Endothelial cell of umbilical vein (primary cell): ENCODE data around the gene DCLK1. TPM values are rescaled to one million over a fixed set of nuclear protein-coding genes. Genes with fewer than 3 reads are reported as not detected.

Experiments
- BruUV-seq: library from RNA; stranded (reverse); fragments of 400-500 nt; replicated peaks from 2 replicates; lab custom pipeline; 2021; lab: Mats Ljungman, UMichigan
- CTCF ChIA-PET: fragments of 300-600, 350-600 bp; sonication (Branson Sonifier 250); formaldehyde crosslinking; loops from one replicate; lab custom pipeline; 2021; ENCODE audit warnings: antibody characterized with exemption, inconsistent platforms; lab: Charles Lee
- POLR2A ChIA-PET: fragments of 300-600, 350-600 bp; sonication (Branson Sonifier 250); formaldehyde crosslinking; loops from one replicate; lab custom pipeline; 2021; ENCODE audit warnings: antibody characterized with exemption, inconsistent platforms; lab: Charles Lee
- DNase-seq: peaks from one replicate; pipeline ENCODE4 v3.0.0-alpha.2; 2011; ENCODE audit warnings: low read depth, low spot score
- FAIRE-seq: peaks from 2 replicates; lab custom pipeline; 2011; peaks lifted over from hg19 to GRCh38; lab: Jason Lieb, UNC
- H2AFZ ChIP-seq: 2 replicates; pipeline ENCODE4 v1.6.0; 2012; ENCODE audit warnings: low read depth, low read length, control low read depth, inconsistent platforms
- H3K27ac ChIP-seq: 2 replicates; pipeline ENCODE4 v1.5.1; 2011; ENCODE audit warnings: low read depth, mild to moderate bottlenecking, control low read depth, low read length, moderate library complexity; ENCODE audit not compliant: insufficient read depth
- H3K27me3 ChIP-seq, 2 experiments: 2 replicates each; pipeline versions ENCODE4 v1.6.0 to v1.6.1; 2011; ENCODE audit warnings: low read length in 2 of 2, mixed read lengths in 1 of 2; ENCODE audit not compliant: control insufficient read depth in 2 of 2, insufficient read depth in 2 of 2
- H3K36me3 ChIP-seq, 2 experiments: 2 replicates in 1 of 2; 3 replicates in 1 of 2; pipeline ENCODE4 v1.5.1; 2011; ENCODE audit warnings: low read length in 2 of 2, mild to moderate bottlenecking in 1 of 2, moderate library complexity in 1 of 2; ENCODE audit not compliant: control insufficient read depth in 2 of 2, insufficient read depth in 2 of 2; ENCODE audit errors: extremely low read depth in 1 of 2
- H3K4me1 ChIP-seq: 3 replicates; pipeline ENCODE4 v1.5.1; 2011; ENCODE audit warnings: mild to moderate bottlenecking, low read length; ENCODE audit not compliant: control insufficient read depth, insufficient read depth; ENCODE audit errors: extremely low read depth
- H3K4me2 ChIP-seq: 2 replicates; pipeline ENCODE4 v1.6.1; 2011; ENCODE audit warnings: low read length, control low read depth, mixed read lengths; ENCODE audit not compliant: insufficient read depth
- H3K4me3 ChIP-seq, 3 experiments: fragments of 200-600 bp in 1 of 3; sonication (generic), shearing (Covaris generic) in 1 of 3; replicated peaks in 1 of 3; 2 replicates each; pipeline ENCODE4 v1.5.1; 2011 to 2016; ENCODE audit warnings: control low read depth in 3 of 3, low read length in 3 of 3, mild to moderate bottlenecking in 2 of 3, inconsistent platforms in 1 of 3, low read depth in 1 of 3, moderate library complexity in 1 of 3; ENCODE audit not compliant: insufficient read depth in 1 of 3
- H3K79me2 ChIP-seq: 2 replicates; pipeline ENCODE4 v1.6.0; 2012; ENCODE audit warnings: low read length, inconsistent platforms; ENCODE audit not compliant: control insufficient read depth, insufficient read depth
- H3K9ac ChIP-seq: replicated peaks from 2 replicates; pipeline ENCODE3; 2011; ENCODE audit warnings: low read length, control low read depth; ENCODE audit not compliant: insufficient read depth; ENCODE audit errors: extremely low read depth
- H3K9me1 ChIP-seq: replicated peaks from 3 replicates; pipeline ENCODE4 v1.6.0; 2011; ENCODE audit warnings: mild to moderate bottlenecking, low read length; ENCODE audit not compliant: control insufficient read depth, insufficient read depth; ENCODE audit errors: extremely low read depth
- H3K9me3 ChIP-seq: replicated peaks from 2 replicates; pipeline ENCODE4 v1.5.1; 2012; ENCODE audit warnings: low read length, inconsistent platforms; ENCODE audit not compliant: control insufficient read depth, insufficient read depth
- H4K20me1 ChIP-seq: replicated peaks from 2 replicates; pipeline ENCODE3; 2011; ENCODE audit warnings: mild to moderate bottlenecking, low read length; ENCODE audit not compliant: control insufficient read depth, insufficient read depth; ENCODE audit errors: extremely low read depth
- EZH2 ChIP-seq: IDR thresholded peaks from 2 replicates; pipeline ENCODE4 v1.6.1; 2012; ENCODE audit warnings: borderline replicate concordance, low read depth, mild to moderate bottlenecking, moderate library complexity, low read length, inconsistent platforms; ENCODE audit not compliant: severe bottlenecking
- FOS ChIP-seq: IDR thresholded peaks from 2 replicates; pipeline ENCODE4 v1.6.1; 2011; ENCODE audit warnings: mild to moderate bottlenecking, low read length, moderate library complexity, borderline replicate concordance; ENCODE audit not compliant: insufficient read depth
- GATA2 ChIP-seq: IDR thresholded peaks from 2 replicates; pipeline ENCODE4 v1.7.0; 2011; ENCODE audit warnings: low read depth, mild to moderate bottlenecking, moderate library complexity, mixed read lengths, low read length; ENCODE audit not compliant: insufficient read length, insufficient read depth
- JUN ChIP-seq: IDR thresholded peaks from 2 replicates; pipeline ENCODE4 v1.6.1; 2011; ENCODE audit warnings: borderline replicate concordance, low read depth; ENCODE audit not compliant: insufficient read length, insufficient read depth
- MAX ChIP-seq: IDR thresholded peaks from 2 replicates; pipeline ENCODE4 v1.6.1; 2011; ENCODE audit not compliant: insufficient read depth, insufficient read length
- MYC ChIP-seq: IDR thresholded peaks from one replicate; pipeline ENCODE4 v1.6.1; 2011; ENCODE audit warnings: mild to moderate bottlenecking, low read depth, low read length
- POLR2A ChIP-seq: IDR thresholded peaks from 2 replicates; pipeline ENCODE4 v1.6.1; 2012; ENCODE audit warnings: low read depth, mild to moderate bottlenecking, control low read depth, low read length
- POLR2AphosphoS5 ChIP-seq: IDR thresholded peaks from 2 replicates; pipeline ENCODE4 v1.6.1; 2012; ENCODE audit warnings: low read depth, mild to moderate bottlenecking, control low read depth, low read length, moderate library complexity; ENCODE audit not compliant: insufficient read depth
- dilution Hi-C: fragments of 300-500 bp; cut with MboI; formaldehyde crosslinking; loops from one replicate; pipeline ENCODE4 v1.15.0; 2019; ENCODE audit warnings: low sequenced_read_pairs; ENCODE audit not compliant: extremely low pct_ligation_motif_present
- intact Hi-C: fragments of 100-400 bp; cut with micrococcal nuclease; formaldehyde crosslinking; loops from one replicate; pipeline ENCODE4 v1.10.0; 2022
- polyA plus RNA-seq, 4 experiments: library from polyadenylated mRNA; depleted of rRNA in 3 of 4; stranded (reverse) in 3 of 4; unstranded in 1 of 4; fragments of >200 nt; gene quantifications; 2 replicates each; pipeline versions ENCODE4 v1.2.1 to v1.2.3, GENCODE V29; 2011 to 2012; ENCODE audit warnings: missing spikeins in 1 of 4
- total RNA-seq: library from RNA; stranded (reverse); gene quantifications from 2 replicates; pipeline ENCODE4 v1.2.3, GENCODE V29; 2021
- TF ChIP-seq, protein P1 (sequence below), 2 donors: IDR thresholded peaks; 1 replicate in 1 of 2; 2 replicates in 1 of 2; pipeline ENCODE4 v1.5.1; 2011; ENCODE audit warnings: low read length in 2 of 2, mild to moderate bottlenecking in 2 of 2, moderate library complexity in 2 of 2, control low read depth in 1 of 2, inconsistent platforms in 1 of 2, low read depth in 1 of 2; ENCODE audit not compliant: insufficient read depth in 1 of 2; ENCODE audit errors: extremely low read depth in 1 of 2

The DCLK1 gene
- total and polyA plus RNA-seq, 2 donors (not counting 3 experiments of a cell fraction or from before 2014, with no cell fraction given) = 0.28 to 3.9 TPM

DNA sequence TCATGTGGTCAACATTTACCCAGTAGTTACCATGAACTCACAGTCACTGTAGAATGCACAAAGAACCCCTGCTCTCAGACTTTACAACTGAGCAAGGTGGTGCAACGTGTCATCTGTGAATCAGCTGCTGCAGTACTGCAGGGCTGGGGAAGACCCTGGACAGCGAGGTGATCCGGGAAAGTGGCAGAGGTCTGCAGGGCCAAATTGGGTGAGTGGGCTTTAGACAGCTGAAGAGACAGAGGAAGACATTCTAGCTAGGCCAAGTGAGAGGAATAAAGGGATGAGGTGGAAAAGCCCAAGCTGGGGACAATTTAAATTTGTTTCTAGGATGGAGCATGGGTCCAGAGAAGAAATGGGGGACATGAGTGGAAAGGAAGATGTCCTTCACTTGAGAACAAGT lies 270.5 kb downstream of the DCLK1 start:
- Histone ChIP-seq H3K27me3 (no peaks in the 10 kb centered on the region), H3K79me2 (no peaks in the 10 kb centered on the region), H3K9me1 (no peaks in the 10 kb centered on the region), H3K4me2 (no peak overlapping the region), H3K4me1 (peaks cover 4% of the 10 kb centered on the region), H3K9ac (no peak overlapping the region), H3K27ac (no peak overlapping the region), H3K36me3 (no peaks in the 10 kb centered on the region), H3K9me3 (no peaks in the 10 kb centered on the region), H3K4me3 (no peak overlapping the region), H4K20me1 (no peaks in the 10 kb centered on the region), H2AFZ (no peak overlapping the region)
- FAIRE-seq (no peak), DNase-seq (no peak)
- intact Hi-C loops = no loop called here
- TF ChIP-seq POLR2A (no peak), FOS (no peak), MYC (no peak)
- ChIA-PET POLR2A (no interaction called here), CTCF (no interaction called here)
- no TSS peak for BruUV-seq
- dilution Hi-C loops = no loop called here

DNA sequence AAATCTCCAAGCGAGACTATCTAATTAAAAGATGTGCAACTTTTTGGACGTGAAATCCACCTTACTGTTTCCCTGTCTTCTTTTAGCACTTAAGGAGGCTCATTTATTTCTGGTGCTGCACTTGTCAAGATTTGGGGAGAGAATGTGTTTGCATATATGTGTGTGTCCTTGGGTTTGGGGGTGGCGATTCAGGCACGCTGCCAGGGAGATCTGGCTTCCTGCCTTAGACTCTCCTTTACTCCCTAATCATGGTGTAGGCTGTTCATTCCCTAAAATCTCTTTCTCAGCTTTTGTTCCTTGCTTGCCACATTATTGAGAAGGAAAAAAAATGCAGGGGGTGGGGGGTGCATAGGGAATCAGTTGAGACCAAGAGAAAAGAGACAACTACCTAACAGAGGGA lies 271.2 kb downstream of the DCLK1 start:
- DNase-seq = no peak
- Histone ChIP-seq H3K9ac (no peak overlapping the region), H3K9me1 (no peaks in the 10 kb centered on the region), H3K9me3 (no peaks in the 10 kb centered on the region), H3K27ac (no peak overlapping the region), H2AFZ (no peak overlapping the region), H3K4me1 (peaks cover 8% of the 10 kb centered on the region), H3K27me3 (no peaks in the 10 kb centered on the region), H4K20me1 (no peaks in the 10 kb centered on the region), H3K4me3 (no peak overlapping the region), H3K79me2 (no peaks in the 10 kb centered on the region), H3K4me2 (no peak overlapping the region), H3K36me3 (no peaks in the 10 kb centered on the region)
- CTCF ChIA-PET = no interaction called here
- intact Hi-C loops = no loop called here
- POLR2A ChIA-PET = no interaction called here
- no TSS peak for BruUV-seq
- TF ChIP-seq FOS (no peak), POLR2AphosphoS5 (no peak), MYC (no peak), GATA2 (no peak), MAX (no peak), EZH2 (no peak), JUN (no peak), POLR2A (no peak)
- TF ChIP-seq, protein P1, sequence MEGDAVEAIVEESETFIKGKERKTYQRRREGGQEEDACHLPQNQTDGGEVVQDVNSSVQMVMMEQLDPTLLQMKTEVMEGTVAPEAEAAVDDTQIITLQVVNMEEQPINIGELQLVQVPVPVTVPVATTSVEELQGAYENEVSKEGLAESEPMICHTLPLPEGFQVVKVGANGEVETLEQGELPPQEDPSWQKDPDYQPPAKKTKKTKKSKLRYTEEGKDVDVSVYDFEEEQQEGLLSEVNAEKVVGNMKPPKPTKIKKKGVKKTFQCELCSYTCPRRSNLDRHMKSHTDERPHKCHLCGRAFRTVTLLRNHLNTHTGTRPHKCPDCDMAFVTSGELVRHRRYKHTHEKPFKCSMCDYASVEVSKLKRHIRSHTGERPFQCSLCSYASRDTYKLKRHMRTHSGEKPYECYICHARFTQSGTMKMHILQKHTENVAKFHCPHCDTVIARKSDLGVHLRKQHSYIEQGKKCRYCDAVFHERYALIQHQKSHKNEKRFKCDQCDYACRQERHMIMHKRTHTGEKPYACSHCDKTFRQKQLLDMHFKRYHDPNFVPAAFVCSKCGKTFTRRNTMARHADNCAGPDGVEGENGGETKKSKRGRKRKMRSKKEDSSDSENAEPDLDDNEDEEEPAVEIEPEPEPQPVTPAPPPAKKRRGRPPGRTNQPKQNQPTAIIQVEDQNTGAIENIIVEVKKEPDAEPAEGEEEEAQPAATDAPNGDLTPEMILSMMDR (IDR thresholded peaks at IDR 0.05; ENCODE audit: extremely low read depth in 1 of 2, insufficient read depth in 1 of 2, low read depth in 1 of 2, low read length in 2 of 2) = no peak
- FAIRE-seq = no peak
- dilution Hi-C loops = no loop called here
